ENCODE results near the gene ATP8B3. TPM values are rescaled to one million over a fixed set of nuclear protein-coding genes. Genes with fewer than 3 reads are reported as not detected.

The ATP8B3 gene
- total and polyA plus RNA-seq, 2 of the 13 experiments (the other 11 are each of a cell fraction or from before 2014, with no cell fraction given): 2.6 to 5.9 TPM

DNA sequence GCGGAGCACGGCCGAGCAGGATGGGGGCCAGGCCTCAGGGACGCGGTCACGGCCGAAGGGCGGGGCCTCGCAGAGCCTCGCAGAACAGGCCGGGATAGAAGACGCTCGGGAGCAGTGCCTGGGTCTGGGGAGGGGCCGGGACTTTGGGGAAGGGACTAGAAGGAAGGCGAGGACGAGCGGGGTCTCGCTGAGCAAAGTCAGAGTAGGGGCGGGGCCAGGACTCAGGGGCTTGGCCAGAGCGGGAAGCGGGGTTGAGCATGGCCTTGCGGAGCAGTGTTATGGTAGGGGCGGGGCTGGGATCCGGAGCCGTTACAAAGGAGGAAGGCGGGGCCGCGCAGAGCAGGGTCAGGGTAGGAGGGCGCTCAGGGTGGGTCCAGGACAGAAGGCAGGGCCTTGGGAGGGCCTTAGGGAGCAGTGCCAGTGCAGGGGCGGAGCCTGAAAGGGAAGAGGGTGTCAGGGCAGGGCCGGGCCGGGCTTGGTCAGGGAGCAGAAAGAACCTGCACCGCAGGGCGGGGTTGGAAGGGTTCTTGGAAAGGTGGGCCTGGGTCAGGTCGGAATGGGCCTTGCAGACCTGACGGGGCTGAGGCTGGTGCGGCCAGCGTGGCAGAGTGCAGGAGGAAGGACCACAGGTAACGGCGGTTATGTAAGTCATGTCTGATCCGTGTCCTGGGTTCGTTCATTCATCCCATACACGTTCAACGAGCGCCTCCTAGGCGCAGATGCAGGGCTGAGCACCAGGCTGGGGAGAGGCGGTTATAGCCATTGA is 533 bp upstream of the ATP8B3 start (continued):
- TF ChIP-seq, protein P1, sequence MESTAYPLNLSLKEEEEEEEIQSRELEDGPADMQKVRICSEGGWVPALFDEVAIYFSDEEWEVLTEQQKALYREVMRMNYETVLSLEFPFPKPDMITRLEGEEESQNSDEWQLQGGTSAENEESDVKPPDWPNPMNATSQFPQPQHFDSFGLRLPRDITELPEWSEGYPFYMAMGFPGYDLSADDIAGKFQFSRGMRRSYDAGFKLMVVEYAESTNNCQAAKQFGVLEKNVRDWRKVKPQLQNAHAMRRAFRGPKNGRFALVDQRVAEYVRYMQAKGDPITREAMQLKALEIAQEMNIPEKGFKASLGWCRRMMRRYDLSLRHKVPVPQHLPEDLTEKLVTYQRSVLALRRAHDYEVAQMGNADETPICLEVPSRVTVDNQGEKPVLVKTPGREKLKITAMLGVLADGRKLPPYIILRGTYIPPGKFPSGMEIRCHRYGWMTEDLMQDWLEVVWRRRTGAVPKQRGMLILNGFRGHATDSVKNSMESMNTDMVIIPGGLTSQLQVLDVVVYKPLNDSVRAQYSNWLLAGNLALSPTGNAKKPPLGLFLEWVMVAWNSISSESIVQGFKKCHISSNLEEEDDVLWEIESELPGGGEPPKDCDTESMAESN (CRISPR knock-in tag; conservative IDR thresholded peaks at IDR 0.05): peak; percentile 70; the same call in 1 of the 2 replicates
- TF ChIP-seq EED (CRISPR knock-in tag; IDR thresholded peaks at IDR 0.05): peak; percentile 86
- TF ChIP-seq, protein P2, sequence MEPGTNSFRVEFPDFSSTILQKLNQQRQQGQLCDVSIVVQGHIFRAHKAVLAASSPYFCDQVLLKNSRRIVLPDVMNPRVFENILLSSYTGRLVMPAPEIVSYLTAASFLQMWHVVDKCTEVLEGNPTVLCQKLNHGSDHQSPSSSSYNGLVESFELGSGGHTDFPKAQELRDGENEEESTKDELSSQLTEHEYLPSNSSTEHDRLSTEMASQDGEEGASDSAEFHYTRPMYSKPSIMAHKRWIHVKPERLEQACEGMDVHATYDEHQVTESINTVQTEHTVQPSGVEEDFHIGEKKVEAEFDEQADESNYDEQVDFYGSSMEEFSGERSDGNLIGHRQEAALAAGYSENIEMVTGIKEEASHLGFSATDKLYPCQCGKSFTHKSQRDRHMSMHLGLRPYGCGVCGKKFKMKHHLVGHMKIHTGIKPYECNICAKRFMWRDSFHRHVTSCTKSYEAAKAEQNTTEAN (CRISPR knock-in tag; conservative IDR thresholded peaks at IDR 0.05): no peak
- no peak for TF ChIP-seq ZNF839 (CRISPR knock-in tag; IDR thresholded peaks at IDR 0.05; ENCODE audit: borderline replicate concordance)
- 0 out of 2 replicates have a peak, but pooled peaks have one; percentile 18 for TF ChIP-seq SNAPC2 (CRISPR knock-in tag; IDR thresholded peaks at IDR 0.05)
- TF ChIP-seq ARNTL (CRISPR knock-in tag; IDR thresholded peaks at IDR 0.05): peak; percentile 61
- TF ChIP-seq, protein P3, sequence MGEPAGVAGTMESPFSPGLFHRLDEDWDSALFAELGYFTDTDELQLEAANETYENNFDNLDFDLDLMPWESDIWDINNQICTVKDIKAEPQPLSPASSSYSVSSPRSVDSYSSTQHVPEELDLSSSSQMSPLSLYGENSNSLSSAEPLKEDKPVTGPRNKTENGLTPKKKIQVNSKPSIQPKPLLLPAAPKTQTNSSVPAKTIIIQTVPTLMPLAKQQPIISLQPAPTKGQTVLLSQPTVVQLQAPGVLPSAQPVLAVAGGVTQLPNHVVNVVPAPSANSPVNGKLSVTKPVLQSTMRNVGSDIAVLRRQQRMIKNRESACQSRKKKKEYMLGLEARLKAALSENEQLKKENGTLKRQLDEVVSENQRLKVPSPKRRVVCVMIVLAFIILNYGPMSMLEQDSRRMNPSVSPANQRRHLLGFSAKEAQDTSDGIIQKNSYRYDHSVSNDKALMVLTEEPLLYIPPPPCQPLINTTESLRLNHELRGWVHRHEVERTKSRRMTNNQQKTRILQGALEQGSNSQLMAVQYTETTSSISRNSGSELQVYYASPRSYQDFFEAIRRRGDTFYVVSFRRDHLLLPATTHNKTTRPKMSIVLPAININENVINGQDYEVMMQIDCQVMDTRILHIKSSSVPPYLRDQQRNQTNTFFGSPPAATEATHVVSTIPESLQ (CRISPR knock-in tag; conservative IDR thresholded peaks at IDR 0.05): 0 out of 2 replicates have a peak, but pooled peaks have one; percentile 73
- peak; percentile 71; the same call in 1 of the 2 replicates for TF ChIP-seq ZNF598 (CRISPR knock-in tag; IDR thresholded peaks at IDR 0.05; ENCODE audit: borderline replicate concordance)
- TF ChIP-seq KLF16 (CRISPR knock-in tag; IDR thresholded peaks at IDR 0.05): peak in 1 of 2 experiments; percentile 45; a peak in 1 of 4 replicates
- no peak; the same call in 1 of the 2 replicates for TF ChIP-seq POGZ (CRISPR knock-in tag; IDR thresholded peaks at IDR 0.05)
- TF ChIP-seq PHF20 (CRISPR knock-in tag; IDR thresholded peaks at IDR 0.05): peak; percentile 52
- peak; percentile 37; the same call in 1 of the 2 replicates for TF ChIP-seq GATAD2A (CRISPR knock-in tag; IDR thresholded peaks at IDR 0.05)
- 0 out of 2 replicates have a peak, but pooled peaks have one; percentile 17 for TF ChIP-seq ZNF224 (CRISPR knock-in tag; IDR thresholded peaks at IDR 0.05)
- peak; percentile 71 for TF ChIP-seq HDAC1 (CRISPR knock-in tag; IDR thresholded peaks at IDR 0.05)
- peak; percentile 83 for TF ChIP-seq ARNT2 (CRISPR knock-in tag; IDR thresholded peaks at IDR 0.05; ENCODE audit: low read depth)
- TF ChIP-seq, protein P4, sequence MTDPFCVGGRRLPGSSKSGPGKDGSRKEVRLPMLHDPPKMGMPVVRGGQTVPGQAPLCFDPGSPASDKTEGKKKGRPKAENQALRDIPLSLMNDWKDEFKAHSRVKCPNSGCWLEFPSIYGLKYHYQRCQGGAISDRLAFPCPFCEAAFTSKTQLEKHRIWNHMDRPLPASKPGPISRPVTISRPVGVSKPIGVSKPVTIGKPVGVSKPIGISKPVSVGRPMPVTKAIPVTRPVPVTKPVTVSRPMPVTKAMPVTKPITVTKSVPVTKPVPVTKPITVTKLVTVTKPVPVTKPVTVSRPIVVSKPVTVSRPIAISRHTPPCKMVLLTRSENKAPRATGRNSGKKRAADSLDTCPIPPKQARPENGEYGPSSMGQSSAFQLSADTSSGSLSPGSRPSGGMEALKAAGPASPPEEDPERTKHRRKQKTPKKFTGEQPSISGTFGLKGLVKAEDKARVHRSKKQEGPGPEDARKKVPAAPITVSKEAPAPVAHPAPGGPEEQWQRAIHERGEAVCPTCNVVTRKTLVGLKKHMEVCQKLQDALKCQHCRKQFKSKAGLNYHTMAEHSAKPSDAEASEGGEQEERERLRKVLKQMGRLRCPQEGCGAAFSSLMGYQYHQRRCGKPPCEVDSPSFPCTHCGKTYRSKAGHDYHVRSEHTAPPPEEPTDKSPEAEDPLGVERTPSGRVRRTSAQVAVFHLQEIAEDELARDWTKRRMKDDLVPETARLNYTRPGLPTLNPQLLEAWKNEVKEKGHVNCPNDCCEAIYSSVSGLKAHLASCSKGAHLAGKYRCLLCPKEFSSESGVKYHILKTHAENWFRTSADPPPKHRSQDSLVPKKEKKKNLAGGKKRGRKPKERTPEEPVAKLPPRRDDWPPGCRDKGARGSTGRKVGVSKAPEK (CRISPR knock-in tag; IDR thresholded peaks at IDR 0.05; ENCODE audit: borderline replicate concordance): no peak
- TF ChIP-seq ZNF546 (CRISPR knock-in tag; conservative IDR thresholded peaks at IDR 0.05): no peak; the same call in 1 of the 2 replicates
- TF ChIP-seq WIZ (CRISPR knock-in tag; IDR thresholded peaks at IDR 0.05): no peak
- peak; percentile 82; the same call in 1 of the 2 replicates for TF ChIP-seq CC2D1A (CRISPR knock-in tag; IDR thresholded peaks at IDR 0.05)
- no peak for TF ChIP-seq ZNF737 (CRISPR knock-in tag; IDR thresholded peaks at IDR 0.05; ENCODE audit: borderline replicate concordance)
- TF ChIP-seq ZNF782 (CRISPR knock-in tag; IDR thresholded peaks at IDR 0.05; ENCODE audit: borderline replicate concordance): no peak; the same call in 1 of the 2 replicates
- TF ChIP-seq ELF1 (CRISPR knock-in tag; IDR thresholded peaks at IDR 0.05): peak; percentile 51; the same call in 1 of the 2 replicates
